GM12878 (cell line): ENCODE results near the gene SEMA7A. TPM values are rescaled to one million over a fixed set of nuclear protein-coding genes. Genes with fewer than 3 reads are reported as not detected.
A peak's percentile ranks its signal among the peaks of the same experiment; 100 is the strongest.

Source experiments
- BHLHE40 ChIP-seq, 2 experiments: fragments of 450-650 bp in 1 of 2; IDR thresholded peaks; 2 replicates each; pipeline ENCODE4 v1.6.1; 2011 to 2017; ENCODE audit warnings: low read depth in 2 of 2, borderline replicate concordance in 1 of 2, improper control_type of control experiment in 1 of 2, low read length in 1 of 2, mild to moderate bottlenecking in 1 of 2
- CHD2 ChIP-seq: IDR thresholded peaks from 2 replicates; pipeline ENCODE4 v1.6.1; 2011; ENCODE audit warnings: low read depth, low read length, improper control_type of control experiment, borderline replicate concordance
- EP300 ChIP-seq, 2 experiments: fragments of 150-350 bp in 1 of 2; IDR thresholded peaks; 2 replicates each; pipeline ENCODE4 v1.6.1; 2011 to 2012; ENCODE audit warnings: low read depth in 2 of 2, low read length in 2 of 2, borderline replicate concordance in 1 of 2, improper control_type of control experiment in 1 of 2, inconsistent platforms in 1 of 2; ENCODE audit not compliant: control insufficient read depth in 1 of 2
- MTA2 ChIP-seq: fragments of 450-650 bp; IDR thresholded peaks from 2 replicates; pipeline ENCODE4 v1.6.1; 2016; ENCODE audit warnings: low read depth, mild to moderate bottlenecking, moderate library complexity
- NFIC ChIP-seq: IDR thresholded peaks from 2 replicates; pipeline ENCODE4 v1.6.1; 2012; ENCODE audit warnings: low read depth, mild to moderate bottlenecking, inconsistent platforms, low read length, moderate library complexity
- NFYB ChIP-seq: IDR thresholded peaks from 2 replicates; pipeline ENCODE4 v1.6.1; 2011; ENCODE audit warnings: low read depth, mild to moderate bottlenecking, low read length, improper control_type of control experiment, moderate library complexity; ENCODE audit not compliant: insufficient read depth
- PML ChIP-seq: IDR thresholded peaks from 2 replicates; pipeline ENCODE4 v1.6.1; 2012; ENCODE audit warnings: low read length, inconsistent platforms
- RBBP5 ChIP-seq: fragments of 200-600 bp; sonication (generic); conservative IDR thresholded peaks from 2 replicates; pipeline ENCODE4 v1.6.1; 2016
- RELA ChIP-seq: fragments of 450-650 bp; IDR thresholded peaks from 2 replicates; pipeline ENCODE4 v1.8.0; 2014; ENCODE audit warnings: borderline replicate concordance; ENCODE audit not compliant: partially characterized antibody
- SIX5 ChIP-seq: IDR thresholded peaks from 2 replicates; pipeline ENCODE4 v1.6.1; 2011; ENCODE audit warnings: mild to moderate bottlenecking, low read depth, low read length, moderate library complexity; ENCODE audit not compliant: severe bottlenecking
- SMARCA5 ChIP-seq: fragments of 450-650 bp; IDR thresholded peaks from 2 replicates; pipeline ENCODE4 v1.6.1; 2017; ENCODE audit warnings: mild to moderate bottlenecking
- SPI1 ChIP-seq: IDR thresholded peaks from 2 replicates; pipeline ENCODE4 v1.6.1; 2011; ENCODE audit warnings: low read depth, mild to moderate bottlenecking, low read length, moderate library complexity, borderline replicate concordance; ENCODE audit not compliant: insufficient read depth
- TCF3 ChIP-seq: IDR thresholded peaks from 2 replicates; pipeline ENCODE4 v1.6.1; 2012; ENCODE audit warnings: low read depth, mild to moderate bottlenecking, low read length, borderline replicate concordance; ENCODE audit not compliant: insufficient read depth
- WRNIP1 ChIP-seq: IDR thresholded peaks from 2 replicates; pipeline ENCODE4 v1.6.1; 2011; ENCODE audit warnings: low read depth, low read length, improper control_type of control experiment, borderline replicate concordance
- polyA plus RNA-seq, 11 experiments: library from polyadenylated mRNA; depleted of rRNA in 4 of 11; unstranded in 6 of 11; stranded (reverse) in 5 of 11; fragments of >200 nt; fragmentation: Nextera tagmentation in 4 of 11; fragmentation: Illumina TruSeq in 1 of 11; extraction: Ambion mirVana in 4 of 11; extraction: Trizol in 1 of 11; gene quantifications; 1 replicate in 1 of 11; 2 replicates in 10 of 11; pipeline versions ENCODE4 v1.2.1 to v1.2.3, GENCODE V29; 2011 to 2016; ENCODE audit warnings: inconsistent platforms in 2 of 11, missing spikeins in 2 of 11, low read depth in 1 of 11
- total RNA-seq, 4 experiments: library from RNA; depleted of rRNA in 3 of 4; stranded (reverse); fragments of >200 nt in 3 of 4; fragmentation: Illumina TruSeq in 1 of 4; extraction: Trizol in 1 of 4; gene quantifications; 2 replicates each; pipeline versions ENCODE4 v1.2.1 to v1.2.3, GENCODE V29; 2013 to 2021
- TF ChIP-seq, protein P1 (sequence below): fragments of 450-650 bp; formaldehyde crosslinking; IDR thresholded peaks from 2 replicates; pipeline ENCODE4 v1.5.0; 2022; ENCODE audit warnings: mild to moderate bottlenecking, missing genetic modification characterization
- TF ChIP-seq, protein P2 (sequence below): IDR thresholded peaks from 2 replicates; pipeline ENCODE4 v1.6.1; 2012; ENCODE audit warnings: improper control_type of control experiment, low read depth, low read length; ENCODE audit not compliant: insufficient replicate concordance
- TF ChIP-seq, protein P3 (sequence below): fragments of 450-650 bp; IDR thresholded peaks from 2 replicates; pipeline ENCODE4 v1.6.1; 2016; ENCODE audit warnings: mild to moderate bottlenecking

Gene SEMA7A
- total and polyA plus RNA-seq, 10 of the 15 experiments (the other 5 are each of a cell fraction or from before 2014, with no cell fraction given): 0.08 to 112 (median 53.5) TPM

DNA sequence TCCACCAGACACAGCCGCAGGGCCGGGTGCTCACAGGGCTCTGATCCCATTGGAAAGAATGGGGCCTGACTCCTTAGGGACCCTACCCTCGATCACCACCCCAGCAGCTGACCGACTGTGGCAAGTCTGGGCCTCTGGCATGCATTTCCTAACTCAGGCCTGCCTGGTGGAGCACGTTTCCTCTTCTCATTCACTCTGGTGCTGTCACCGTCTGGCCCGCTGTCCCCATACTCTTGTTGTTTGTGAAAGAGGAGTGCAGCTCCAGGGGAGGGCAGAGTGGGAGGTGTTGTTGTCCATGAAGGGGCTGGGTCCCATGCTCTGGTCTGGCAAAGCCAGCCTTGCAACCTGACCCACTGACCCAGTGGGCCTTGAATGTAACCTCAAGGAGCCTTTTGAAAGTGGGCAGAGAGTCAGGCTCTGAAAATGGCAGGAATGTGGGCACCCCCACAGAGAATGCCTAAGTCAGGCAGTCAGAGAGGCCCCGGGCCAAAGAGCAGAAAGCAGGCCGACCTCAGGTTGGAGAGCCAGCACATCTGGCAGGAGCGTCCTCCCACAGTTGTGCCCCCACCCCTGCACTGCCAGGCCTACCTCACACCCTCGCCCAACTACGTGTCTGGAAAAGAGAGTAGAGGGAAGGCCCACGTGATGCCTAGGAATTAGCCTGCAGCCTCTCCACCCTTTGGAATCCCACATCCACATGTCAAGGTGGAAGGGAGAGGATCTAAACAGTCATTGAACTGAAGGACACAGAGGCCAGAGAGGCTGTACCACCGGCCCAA lies 10.9 kb downstream of the SEMA7A start (continued):
- TF ChIP-seq EP300 (IDR thresholded peaks at IDR 0.05; ENCODE audit: borderline replicate concordance in 1 of 2, control insufficient read depth in 1 of 2, low read depth in 2 of 2, low read length in 2 of 2) (no peak), SPI1 (no peak), CHD2 (0 out of 2 replicates have a peak, but pooled peaks have one; percentile 26), WRNIP1 (no peak), TCF3 (no peak), NFYB (no peak), SIX5 (no peak), RELA (no peak), NFIC (no peak), RBBP5 (no peak), PML (no peak), SMARCA5 (0 out of 2 replicates have a peak, but pooled peaks have one; percentile 16), MTA2 (no peak), BHLHE40 (IDR thresholded peaks at IDR 0.05; ENCODE audit: borderline replicate concordance in 1 of 2, low read depth in 2 of 2, low read length in 1 of 2) (peak in 1 of 2 experiments; percentile 27; a peak in 1 of 4 replicates)
- TF ChIP-seq, protein P1, sequence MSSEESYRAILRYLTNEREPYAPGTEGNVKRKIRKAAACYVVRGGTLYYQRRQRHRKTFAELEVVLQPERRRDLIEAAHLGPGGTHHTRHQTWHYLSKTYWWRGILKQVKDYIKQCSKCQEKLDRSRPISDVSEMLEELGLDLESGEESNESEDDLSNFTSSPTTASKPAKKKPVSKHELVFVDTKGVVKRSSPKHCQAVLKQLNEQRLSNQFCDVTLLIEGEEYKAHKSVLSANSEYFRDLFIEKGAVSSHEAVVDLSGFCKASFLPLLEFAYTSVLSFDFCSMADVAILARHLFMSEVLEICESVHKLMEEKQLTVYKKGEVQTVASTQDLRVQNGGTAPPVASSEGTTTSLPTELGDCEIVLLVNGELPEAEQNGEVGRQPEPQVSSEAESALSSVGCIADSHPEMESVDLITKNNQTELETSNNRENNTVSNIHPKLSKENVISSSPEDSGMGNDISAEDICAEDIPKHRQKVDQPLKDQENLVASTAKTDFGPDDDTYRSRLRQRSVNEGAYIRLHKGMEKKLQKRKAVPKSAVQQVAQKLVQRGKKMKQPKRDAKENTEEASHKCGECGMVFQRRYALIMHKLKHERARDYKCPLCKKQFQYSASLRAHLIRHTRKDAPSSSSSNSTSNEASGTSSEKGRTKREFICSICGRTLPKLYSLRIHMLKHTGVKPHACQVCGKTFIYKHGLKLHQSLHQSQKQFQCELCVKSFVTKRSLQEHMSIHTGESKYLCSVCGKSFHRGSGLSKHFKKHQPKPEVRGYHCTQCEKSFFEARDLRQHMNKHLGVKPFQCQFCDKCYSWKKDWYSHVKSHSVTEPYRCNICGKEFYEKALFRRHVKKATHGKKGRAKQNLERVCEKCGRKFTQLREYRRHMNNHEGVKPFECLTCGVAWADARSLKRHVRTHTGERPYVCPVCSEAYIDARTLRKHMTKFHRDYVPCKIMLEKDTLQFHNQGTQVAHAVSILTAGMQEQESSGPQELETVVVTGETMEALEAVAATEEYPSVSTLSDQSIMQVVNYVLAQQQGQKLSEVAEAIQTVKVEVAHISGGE (CRISPR knock-in tag): no peak
- TF ChIP-seq, protein P2, sequence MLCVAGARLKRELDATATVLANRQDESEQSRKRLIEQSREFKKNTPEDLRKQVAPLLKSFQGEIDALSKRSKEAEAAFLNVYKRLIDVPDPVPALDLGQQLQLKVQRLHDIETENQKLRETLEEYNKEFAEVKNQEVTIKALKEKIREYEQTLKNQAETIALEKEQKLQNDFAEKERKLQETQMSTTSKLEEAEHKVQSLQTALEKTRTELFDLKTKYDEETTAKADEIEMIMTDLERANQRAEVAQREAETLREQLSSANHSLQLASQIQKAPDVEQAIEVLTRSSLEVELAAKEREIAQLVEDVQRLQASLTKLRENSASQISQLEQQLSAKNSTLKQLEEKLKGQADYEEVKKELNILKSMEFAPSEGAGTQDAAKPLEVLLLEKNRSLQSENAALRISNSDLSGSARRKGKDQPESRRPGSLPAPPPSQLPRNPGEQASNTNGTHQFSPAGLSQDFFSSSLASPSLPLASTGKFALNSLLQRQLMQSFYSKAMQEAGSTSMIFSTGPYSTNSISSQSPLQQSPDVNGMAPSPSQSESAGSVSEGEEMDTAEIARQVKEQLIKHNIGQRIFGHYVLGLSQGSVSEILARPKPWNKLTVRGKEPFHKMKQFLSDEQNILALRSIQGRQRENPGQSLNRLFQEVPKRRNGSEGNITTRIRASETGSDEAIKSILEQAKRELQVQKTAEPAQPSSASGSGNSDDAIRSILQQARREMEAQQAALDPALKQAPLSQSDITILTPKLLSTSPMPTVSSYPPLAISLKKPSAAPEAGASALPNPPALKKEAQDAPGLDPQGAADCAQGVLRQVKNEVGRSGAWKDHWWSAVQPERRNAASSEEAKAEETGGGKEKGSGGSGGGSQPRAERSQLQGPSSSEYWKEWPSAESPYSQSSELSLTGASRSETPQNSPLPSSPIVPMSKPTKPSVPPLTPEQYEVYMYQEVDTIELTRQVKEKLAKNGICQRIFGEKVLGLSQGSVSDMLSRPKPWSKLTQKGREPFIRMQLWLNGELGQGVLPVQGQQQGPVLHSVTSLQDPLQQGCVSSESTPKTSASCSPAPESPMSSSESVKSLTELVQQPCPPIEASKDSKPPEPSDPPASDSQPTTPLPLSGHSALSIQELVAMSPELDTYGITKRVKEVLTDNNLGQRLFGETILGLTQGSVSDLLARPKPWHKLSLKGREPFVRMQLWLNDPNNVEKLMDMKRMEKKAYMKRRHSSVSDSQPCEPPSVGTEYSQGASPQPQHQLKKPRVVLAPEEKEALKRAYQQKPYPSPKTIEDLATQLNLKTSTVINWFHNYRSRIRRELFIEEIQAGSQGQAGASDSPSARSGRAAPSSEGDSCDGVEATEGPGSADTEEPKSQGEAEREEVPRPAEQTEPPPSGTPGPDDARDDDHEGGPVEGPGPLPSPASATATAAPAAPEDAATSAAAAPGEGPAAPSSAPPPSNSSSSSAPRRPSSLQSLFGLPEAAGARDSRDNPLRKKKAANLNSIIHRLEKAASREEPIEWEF: no peak
- TF ChIP-seq, protein P3, sequence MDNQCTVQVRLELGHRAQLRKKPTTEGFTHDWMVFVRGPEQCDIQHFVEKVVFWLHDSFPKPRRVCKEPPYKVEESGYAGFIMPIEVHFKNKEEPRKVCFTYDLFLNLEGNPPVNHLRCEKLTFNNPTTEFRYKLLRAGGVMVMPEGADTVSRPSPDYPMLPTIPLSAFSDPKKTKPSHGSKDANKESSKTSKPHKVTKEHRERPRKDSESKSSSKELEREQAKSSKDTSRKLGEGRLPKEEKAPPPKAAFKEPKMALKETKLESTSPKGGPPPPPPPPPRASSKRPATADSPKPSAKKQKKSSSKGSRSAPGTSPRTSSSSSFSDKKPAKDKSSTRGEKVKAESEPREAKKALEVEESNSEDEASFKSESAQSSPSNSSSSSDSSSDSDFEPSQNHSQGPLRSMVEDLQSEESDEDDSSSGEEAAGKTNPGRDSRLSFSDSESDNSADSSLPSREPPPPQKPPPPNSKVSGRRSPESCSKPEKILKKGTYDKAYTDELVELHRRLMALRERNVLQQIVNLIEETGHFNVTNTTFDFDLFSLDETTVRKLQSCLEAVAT: no peak
